ENCODE data around the gene COLEC12.

DNA sequence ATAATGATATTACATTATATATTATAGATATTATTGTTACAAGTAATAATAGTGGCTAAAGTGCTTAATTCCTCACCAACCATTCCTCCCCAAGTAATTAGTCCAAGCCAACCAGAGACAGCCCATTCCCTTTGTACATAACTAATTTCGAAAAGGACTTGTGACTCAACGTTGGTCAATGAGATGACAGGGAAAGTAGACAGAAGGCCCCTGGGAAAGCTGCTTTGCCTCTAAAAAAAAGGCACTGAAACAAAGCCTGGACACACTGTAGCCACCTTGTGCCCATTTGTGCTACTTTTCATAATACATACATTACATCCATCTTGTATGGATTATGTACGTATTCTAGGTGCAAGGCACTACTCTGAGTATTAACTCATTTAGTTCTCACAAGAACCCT, 28.8 kb downstream of the COLEC12 start:
- TF ChIP-seq, protein P1, sequence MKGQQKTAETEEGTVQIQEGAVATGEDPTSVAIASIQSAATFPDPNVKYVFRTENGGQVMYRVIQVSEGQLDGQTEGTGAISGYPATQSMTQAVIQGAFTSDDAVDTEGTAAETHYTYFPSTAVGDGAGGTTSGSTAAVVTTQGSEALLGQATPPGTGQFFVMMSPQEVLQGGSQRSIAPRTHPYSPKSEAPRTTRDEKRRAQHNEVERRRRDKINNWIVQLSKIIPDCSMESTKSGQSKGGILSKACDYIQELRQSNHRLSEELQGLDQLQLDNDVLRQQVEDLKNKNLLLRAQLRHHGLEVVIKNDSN (IDR thresholded peaks at IDR 0.05): no peak
- TF ChIP-seq TEAD4 (IDR thresholded peaks at IDR 0.05): no peak
- no peak for TF ChIP-seq CEBPB (IDR thresholded peaks at IDR 0.05)
- TF ChIP-seq CREB1 (IDR thresholded peaks at IDR 0.05; ENCODE audit: low read depth): no peak
- TF ChIP-seq TCF12 (IDR thresholded peaks at IDR 0.05; ENCODE audit: low read depth): no peak
- TF ChIP-seq REST (IDR thresholded peaks at IDR 0.05; ENCODE audit: low read depth): no peak
- TF ChIP-seq ZBTB7A (IDR thresholded peaks at IDR 0.05; ENCODE audit: low read depth): no peak
- TF ChIP-seq YY1 (IDR thresholded peaks at IDR 0.05; ENCODE audit: low read depth): no peak
- TF ChIP-seq TAF1 (IDR thresholded peaks at IDR 0.05; ENCODE audit: low read depth): no peak
